K562 (cell line): Measurements from ENCODE around the gene P3H4.

Source experiments
- EWSR1 ChIP-seq: fragments of 450-650 bp; IDR thresholded peaks from 2 replicates; pipeline ENCODE4 v1.6.1; 2018; ENCODE audit warnings: borderline replicate concordance, mild to moderate bottlenecking, low read depth, moderate library complexity; ENCODE audit not compliant: partially characterized antibody
- EZH2 ChIP-seq: IDR thresholded peaks from 2 replicates; pipeline ENCODE4 v1.6.1; 2012; ENCODE audit warnings: low read depth, mild to moderate bottlenecking, inconsistent platforms, low read length, borderline replicate concordance
- HCFC1 ChIP-seq: IDR thresholded peaks from 2 replicates; pipeline ENCODE4 v1.6.1; 2012; ENCODE audit warnings: low read depth, low read length, improper control_type of control experiment
- KDM4B ChIP-seq, 2 experiments: fragments of 450-650 bp in 1 of 2; sonication (generic) in 1 of 2; IDR thresholded peaks; 2 replicates each; pipeline ENCODE4 v1.6.1; 2016 to 2017; ENCODE audit warnings: borderline replicate concordance in 2 of 2, antibody characterized with exemption in 1 of 2, low read depth in 1 of 2, mild to moderate bottlenecking in 1 of 2
- KLF10 ChIP-seq: fragments of 250-450 bp; sonication (Bioruptor Pico); IDR thresholded peaks from 2 replicates; pipeline ENCODE4 v1.6.1; 2021; ENCODE audit warnings: matching md5 sums
- MAX ChIP-seq: sonication (generic); formaldehyde crosslinking; IDR thresholded peaks from 2 replicates; pipeline ENCODE4 v1.9.0; 2022; ENCODE audit warnings: mild to moderate bottlenecking, missing genetic modification reagents
- PATZ1 ChIP-seq: fragments of 250-450 bp; sonication (Bioruptor Pico); IDR thresholded peaks from 2 replicates; pipeline ENCODE4 v1.5.0; 2020; ENCODE audit warnings: mild to moderate bottlenecking, borderline replicate concordance
- PCBP1 ChIP-seq: fragments of 200-400 bp; formaldehyde crosslinking; IDR thresholded peaks from 2 replicates; pipeline ENCODE4 v1.6.1; 2018; ENCODE audit warnings: mild to moderate bottlenecking, low read depth, low read length; ENCODE audit not compliant: poor library complexity, severe bottlenecking
- RAD21 ChIP-seq, 2 experiments: fragments of 250-450 bp in 1 of 2; fragments of 450-650 bp in 1 of 2; sonication (Bioruptor Pico) in 1 of 2; formaldehyde crosslinking in 1 of 2; IDR thresholded peaks in 1 of 2; conservative IDR thresholded peaks in 1 of 2; 2 replicates each; pipeline versions ENCODE4 v1.4.0 to v1.8.0; 2020 to 2022; ENCODE audit warnings: mild to moderate bottlenecking in 2 of 2, moderate library complexity in 1 of 2
- ZSCAN29 ChIP-seq: fragments of 450-650 bp; IDR thresholded peaks from 2 replicates; pipeline ENCODE4 v1.6.1; 2017
- TF ChIP-seq, protein P1 (sequence below): fragments of 450-650 bp; IDR thresholded peaks from 2 replicates; pipeline ENCODE4 v1.6.1; 2016; ENCODE audit warnings: low read depth, mild to moderate bottlenecking, moderate library complexity

GRCh38 chr17:41785091-41785858 is 26.5 kb downstream of the P3H4 start:
- no peak for TF ChIP-seq KLF10 (CRISPR knock-in tag)
- no peak for TF ChIP-seq ZSCAN29
- TF ChIP-seq MAX (CRISPR knock-in tag), result no peak
- TF ChIP-seq KDM4B (IDR thresholded peaks at IDR 0.05; ENCODE audit: borderline replicate concordance in 2 of 2, low read depth in 1 of 2), result peak in 1 of 2 experiments; percentile 39; a peak in 1 of 4 replicates
- no peak for TF ChIP-seq PATZ1 (CRISPR knock-in tag)
- TF ChIP-seq EZH2, result no peak
- no peak for TF ChIP-seq RAD21 (CRISPR knock-in tag; conservative IDR thresholded peaks at IDR 0.05 in 1 of 2, IDR thresholded peaks at IDR 0.05 in 1 of 2)
- TF ChIP-seq HCFC1, result no peak
- no peak for TF ChIP-seq PCBP1
- TF ChIP-seq, protein P1, sequence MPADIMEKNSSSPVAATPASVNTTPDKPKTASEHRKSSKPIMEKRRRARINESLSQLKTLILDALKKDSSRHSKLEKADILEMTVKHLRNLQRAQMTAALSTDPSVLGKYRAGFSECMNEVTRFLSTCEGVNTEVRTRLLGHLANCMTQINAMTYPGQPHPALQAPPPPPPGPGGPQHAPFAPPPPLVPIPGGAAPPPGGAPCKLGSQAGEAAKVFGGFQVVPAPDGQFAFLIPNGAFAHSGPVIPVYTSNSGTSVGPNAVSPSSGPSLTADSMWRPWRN, result no peak
- no peak for TF ChIP-seq EWSR1
